ENCODE data around the gene PIAS3.
"Not testable (repeated sequence)": the region's sequence is repeated elsewhere in the genome, so short reads cannot be mapped to it uniquely, and the experiment has no call there.

Gene PIAS3

DNA sequence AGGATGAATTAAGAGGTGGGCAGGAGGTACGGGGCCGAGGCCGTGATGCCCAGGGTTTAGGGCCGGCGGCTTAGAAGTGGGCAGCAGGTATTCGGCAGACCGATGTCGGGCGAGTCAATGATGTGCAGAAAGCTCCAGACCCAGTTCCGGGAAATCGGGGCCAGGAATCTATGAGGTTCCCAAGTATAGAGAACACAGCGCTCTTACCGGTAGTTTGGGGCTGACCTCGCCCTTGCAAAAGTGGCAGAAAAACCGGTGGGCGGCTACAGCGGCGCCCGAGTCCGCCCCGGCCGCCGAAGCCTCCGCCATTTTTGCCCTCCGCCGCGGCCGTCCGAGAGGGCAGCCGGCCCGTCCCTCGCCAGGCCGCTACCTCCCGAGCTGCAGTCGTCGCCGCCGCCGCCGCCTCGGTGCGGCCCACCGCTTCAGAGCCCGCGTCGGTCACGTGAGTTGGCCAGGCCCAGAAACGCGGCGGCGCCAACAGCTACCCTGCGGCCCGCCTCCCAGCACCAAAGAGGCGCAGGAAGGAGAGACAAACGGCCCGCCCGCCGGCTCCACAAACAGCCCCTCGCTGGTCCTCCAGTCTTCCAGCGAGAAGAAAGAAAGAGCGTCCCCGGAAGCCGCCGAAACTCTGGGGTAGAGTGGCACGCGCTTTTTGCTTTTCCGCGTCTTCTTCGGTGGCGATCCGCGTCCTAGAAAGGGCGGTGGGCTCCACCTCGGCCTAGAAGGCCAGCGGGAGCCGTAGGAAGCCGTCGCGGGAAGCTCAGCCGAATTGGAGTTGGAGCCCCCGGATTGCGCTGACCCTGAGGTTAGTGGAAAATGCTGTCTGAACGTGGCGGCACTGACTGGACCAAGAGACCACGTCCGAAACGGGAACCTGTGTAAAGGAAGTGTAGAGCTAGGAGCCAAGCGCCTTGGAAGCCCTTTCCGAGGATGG lies 35.0 kb downstream of the PIAS3 start, which contains the start of the genes POLR3C and RNF115:
Gene POLR3C, plus strand, starts transcription at position 636 of the 934 bp plus-strand sequence. CDS start 1,577 bp downstream, outside the sequence.
Gene RNF115, minus strand, starts transcription at position 531 of the 934 bp plus-strand sequence. Its CDS starts 222 bp downstream, at position 309.
- POLR2A ChIA-PET, result no interaction called here
- CTCF ChIA-PET, result interaction anchor here (0.8 to 16.6 kb wide), 4 partner anchors 20 to 67 kb away, joined by 3 to 277 read pairs (median 4); partner anchors contain the start of genes NUDT17 and PIAS3
- peak; percentile 89 for DNase-seq (ENCODE audit: extremely low spot score)
- TF ChIP-seq, protein P1, sequence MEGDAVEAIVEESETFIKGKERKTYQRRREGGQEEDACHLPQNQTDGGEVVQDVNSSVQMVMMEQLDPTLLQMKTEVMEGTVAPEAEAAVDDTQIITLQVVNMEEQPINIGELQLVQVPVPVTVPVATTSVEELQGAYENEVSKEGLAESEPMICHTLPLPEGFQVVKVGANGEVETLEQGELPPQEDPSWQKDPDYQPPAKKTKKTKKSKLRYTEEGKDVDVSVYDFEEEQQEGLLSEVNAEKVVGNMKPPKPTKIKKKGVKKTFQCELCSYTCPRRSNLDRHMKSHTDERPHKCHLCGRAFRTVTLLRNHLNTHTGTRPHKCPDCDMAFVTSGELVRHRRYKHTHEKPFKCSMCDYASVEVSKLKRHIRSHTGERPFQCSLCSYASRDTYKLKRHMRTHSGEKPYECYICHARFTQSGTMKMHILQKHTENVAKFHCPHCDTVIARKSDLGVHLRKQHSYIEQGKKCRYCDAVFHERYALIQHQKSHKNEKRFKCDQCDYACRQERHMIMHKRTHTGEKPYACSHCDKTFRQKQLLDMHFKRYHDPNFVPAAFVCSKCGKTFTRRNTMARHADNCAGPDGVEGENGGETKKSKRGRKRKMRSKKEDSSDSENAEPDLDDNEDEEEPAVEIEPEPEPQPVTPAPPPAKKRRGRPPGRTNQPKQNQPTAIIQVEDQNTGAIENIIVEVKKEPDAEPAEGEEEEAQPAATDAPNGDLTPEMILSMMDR (IDR thresholded peaks at IDR 0.05; ENCODE audit: control extremely low read depth, extremely low read depth, low read depth, missing control alignments), result no peak

DNA sequence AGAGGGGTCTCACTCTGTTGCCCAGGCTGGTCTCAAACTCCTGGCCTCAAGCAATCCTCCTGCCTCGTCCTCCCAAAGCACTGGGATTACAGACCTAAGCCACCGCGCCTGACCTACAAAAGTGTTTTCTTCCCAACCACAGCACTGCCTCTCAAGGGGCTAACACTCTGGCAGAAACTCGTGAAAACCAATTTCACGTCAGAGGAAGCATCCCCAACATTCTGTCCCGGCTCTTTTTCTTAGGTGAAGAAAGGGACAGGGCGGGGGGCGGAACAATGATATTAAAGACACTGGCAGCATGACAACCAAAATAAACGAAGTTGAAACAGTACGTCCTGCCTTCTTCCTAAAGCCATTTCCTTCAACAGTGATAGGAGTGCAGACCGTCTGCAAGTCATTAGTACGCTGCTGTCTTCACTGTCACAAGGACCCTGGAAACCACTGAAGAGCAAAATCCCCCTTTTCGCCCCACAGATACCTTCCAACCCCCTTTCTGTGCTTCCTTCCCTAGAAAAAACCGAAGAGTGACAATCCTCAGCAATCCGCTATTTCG lies 36.0 kb downstream of the PIAS3 start:
- POLR2A ChIA-PET; CTCF ChIA-PET; DNase-seq (ENCODE audit: extremely low spot score): not testable (repeated sequence)

DNA sequence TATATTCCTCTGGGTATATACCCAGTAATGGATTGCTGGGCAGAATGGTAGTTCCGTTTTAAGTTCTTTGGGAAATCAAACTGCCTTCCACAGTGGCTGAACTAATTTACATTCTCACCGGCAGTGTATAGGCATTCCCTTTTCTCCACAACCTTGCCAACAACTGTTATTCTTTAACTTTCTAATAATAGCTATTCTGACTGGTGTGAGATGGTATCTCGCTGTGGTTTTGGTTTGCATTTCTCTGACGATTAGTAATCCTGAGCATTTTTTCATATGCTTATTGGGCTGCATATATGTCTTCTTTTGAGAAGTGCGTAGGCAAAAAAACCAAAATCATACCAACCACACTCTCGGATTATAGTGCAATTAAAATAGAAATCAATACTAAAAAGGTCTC lies 40.8 kb downstream of the PIAS3 start:
- DNase-seq (ENCODE audit: extremely low spot score); CTCF ChIA-PET; POLR2A ChIA-PET: not testable (repeated sequence)

DNA sequence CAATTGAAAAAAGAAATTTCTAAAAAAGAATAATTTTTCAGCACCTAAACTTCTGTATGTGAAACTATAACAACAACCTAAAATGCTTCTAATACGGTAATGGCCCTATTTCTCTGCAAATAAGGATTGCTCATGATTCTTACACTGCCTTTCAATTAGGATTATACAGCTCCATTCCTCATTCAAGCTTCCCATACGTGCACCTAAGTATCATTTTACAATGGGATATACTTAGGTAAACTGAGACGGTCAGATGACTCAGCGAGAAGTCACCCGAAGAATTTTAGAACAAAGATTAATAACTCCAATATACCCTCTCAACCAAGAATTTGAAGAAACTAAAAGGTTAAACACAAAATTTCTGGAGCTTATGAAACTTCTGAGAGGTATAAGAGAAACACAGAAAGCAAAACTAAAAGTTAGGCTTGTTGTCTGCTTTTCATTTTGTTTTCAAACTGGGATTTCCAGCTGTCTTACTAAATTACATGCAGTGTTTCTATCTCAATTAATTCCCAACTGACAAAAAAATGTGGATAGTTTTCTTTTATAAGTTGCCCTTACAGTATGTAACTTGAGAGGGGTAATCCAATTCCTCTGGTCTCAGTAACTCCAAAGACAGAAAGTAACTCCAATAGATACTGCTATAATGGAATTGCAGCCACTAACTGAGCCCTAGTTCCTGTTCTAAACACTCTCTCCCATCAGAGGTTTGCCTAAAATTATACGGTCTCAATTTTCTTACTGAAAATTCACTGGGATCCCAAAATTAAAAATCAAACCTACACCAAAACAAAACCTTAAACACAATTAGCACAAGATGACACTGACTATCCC lies 45.7 kb downstream of the PIAS3 start:
- CTCF ChIA-PET; POLR2A ChIA-PET; DNase-seq (ENCODE audit: extremely low spot score): not testable (repeated sequence)

DNA sequence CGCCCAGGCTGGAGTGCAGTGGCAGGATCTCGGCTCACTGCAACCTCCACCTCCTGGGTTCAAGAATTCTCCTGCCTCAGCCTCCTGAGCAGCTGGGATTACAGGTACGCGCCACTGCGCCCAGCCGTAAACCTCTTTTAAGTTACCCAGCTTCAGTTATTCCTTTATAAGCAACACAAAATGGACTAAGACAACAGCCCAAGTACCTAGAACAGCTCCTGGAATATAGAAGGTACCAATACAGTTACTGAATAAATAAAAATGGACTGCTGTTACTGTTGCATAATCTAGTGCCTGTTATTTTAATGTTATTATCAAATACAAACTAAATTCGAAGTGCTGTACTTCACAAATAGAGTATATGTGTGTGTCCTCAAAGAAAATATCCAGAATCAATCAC lies 52.0 kb downstream of the PIAS3 start:
- DNase-seq (ENCODE audit: extremely low spot score), result no peak
- TF ChIP-seq, protein P1 (IDR thresholded peaks at IDR 0.05; ENCODE audit: control extremely low read depth, extremely low read depth, low read depth, missing control alignments), result no peak
- CTCF ChIA-PET, result interaction anchor here (0.6 to 1.4 kb wide), 3 partner anchors 11 to 40 kb away, joined by 3 to 4 read pairs (median 4); no protein-coding TSS in a partner anchor
- POLR2A ChIA-PET, result no interaction called here

DNA sequence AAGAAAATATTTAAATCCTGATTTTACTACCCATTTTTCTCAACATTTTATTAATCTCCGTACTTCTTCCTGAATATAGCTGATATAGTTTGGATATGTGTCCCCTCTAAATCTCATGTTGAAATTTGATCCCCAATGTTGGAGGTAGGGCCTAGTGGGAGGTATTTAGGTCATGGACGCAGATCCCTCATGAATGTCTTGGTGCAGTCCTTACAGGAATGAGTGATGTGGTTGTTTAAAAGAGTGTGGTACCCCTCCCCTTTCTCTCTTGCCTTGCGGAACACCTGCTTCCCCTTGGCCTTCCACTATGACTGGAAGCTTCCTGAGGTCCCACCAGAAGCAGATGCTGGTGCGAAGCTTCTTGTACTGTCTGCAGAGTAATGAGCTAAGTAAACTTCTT lies 52.5 kb downstream of the PIAS3 start:
- ChIA-PET POLR2A (no interaction called here), CTCF (interaction anchor here (0.6 to 1.4 kb wide), 4 partner anchors 9 to 40 kb away, joined by 3 to 4 read pairs (median 4); no protein-coding TSS in a partner anchor)
- TF ChIP-seq, protein P1 (IDR thresholded peaks at IDR 0.05; ENCODE audit: control extremely low read depth, extremely low read depth, low read depth, missing control alignments), result no peak

DNA sequence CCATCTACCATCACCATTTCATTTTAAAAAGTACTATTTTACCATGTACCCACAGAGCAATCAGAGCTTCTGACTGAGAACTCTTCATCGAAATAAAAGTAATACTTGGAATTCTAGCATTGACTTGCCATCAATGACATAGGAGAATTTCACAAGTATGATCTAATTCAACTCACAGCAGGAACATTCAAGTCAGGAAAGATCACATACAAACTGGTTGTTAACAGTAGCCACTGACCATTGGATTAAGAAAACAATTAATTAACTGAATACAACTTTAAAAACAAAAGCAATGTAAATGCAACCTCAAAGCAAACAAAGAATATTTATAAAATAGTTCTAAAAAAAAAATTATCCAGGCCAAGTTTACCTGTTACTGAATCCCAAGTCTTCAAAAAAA lies 53.8 kb downstream of the PIAS3 start:
- TF ChIP-seq, protein P1 (IDR thresholded peaks at IDR 0.05; ENCODE audit: control extremely low read depth, extremely low read depth, low read depth, missing control alignments), result no peak
- POLR2A ChIA-PET, result interaction anchor here (0.6 kb wide), 1 partner anchor 29 kb away, joined by 3 read pairs; no protein-coding TSS in a partner anchor
- DNase-seq (ENCODE audit: extremely low spot score), result no peak
- CTCF ChIA-PET, result interaction anchor here (1.0 to 1.5 kb wide), 2 partner anchors 12 to 19 kb away, joined by 4 read pairs; partner anchors contain the start of genes POLR3C and RNF115

More for the DNA sequence above, 52.5 kb downstream of the PIAS3 start:
- DNase-seq (ENCODE audit: extremely low spot score), result no peak
